GM12878 (cell line): ENCODE results near the gene LCORL.

Experiments used
- POLR2AphosphoS5 ChIP-seq: IDR thresholded peaks from 2 replicates; pipeline ENCODE4 v1.6.1; 2011; ENCODE audit warnings: mild to moderate bottlenecking, low read length, inconsistent platforms
- SIX5 ChIP-seq: IDR thresholded peaks from 2 replicates; pipeline ENCODE4 v1.6.1; 2011; ENCODE audit warnings: mild to moderate bottlenecking, low read depth, low read length, moderate library complexity; ENCODE audit not compliant: severe bottlenecking
- ZSCAN29 ChIP-seq: fragments of 450-650 bp; IDR thresholded peaks from 2 replicates; pipeline ENCODE4 v1.6.1; 2017; ENCODE audit warnings: mild to moderate bottlenecking, moderate library complexity
- TF ChIP-seq, protein P1 (sequence below): IDR thresholded peaks from 2 replicates; pipeline ENCODE4 v1.6.1; 2012; ENCODE audit warnings: low read length, inconsistent platforms
- TF ChIP-seq, protein P2 (sequence below): fragments of 450-650 bp; IDR thresholded peaks from 2 replicates; pipeline ENCODE4 v1.6.1; 2017; ENCODE audit warnings: mild to moderate bottlenecking

DNA sequence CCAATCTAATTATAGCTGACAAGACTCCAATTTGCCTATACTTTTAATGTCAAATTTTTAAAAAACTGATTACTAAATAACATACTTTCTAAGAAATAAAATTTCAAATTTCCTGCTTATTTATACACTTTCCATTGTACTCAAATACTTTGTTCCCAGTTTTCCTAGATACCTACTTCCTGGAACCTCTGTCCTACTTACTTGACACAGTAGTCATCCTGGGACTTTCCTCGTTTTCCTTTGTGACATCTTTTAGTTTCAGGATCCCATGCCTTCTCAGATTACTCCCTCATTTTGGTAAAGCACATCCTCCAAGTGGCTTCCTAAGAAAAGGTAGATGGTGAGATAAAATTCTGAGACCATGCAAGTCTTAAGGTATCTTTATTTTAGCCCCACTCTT is 226.8 kb downstream of the LCORL start:
- no peak for TF ChIP-seq POLR2AphosphoS5
- no peak for TF ChIP-seq SIX5
- TF ChIP-seq, protein P1, sequence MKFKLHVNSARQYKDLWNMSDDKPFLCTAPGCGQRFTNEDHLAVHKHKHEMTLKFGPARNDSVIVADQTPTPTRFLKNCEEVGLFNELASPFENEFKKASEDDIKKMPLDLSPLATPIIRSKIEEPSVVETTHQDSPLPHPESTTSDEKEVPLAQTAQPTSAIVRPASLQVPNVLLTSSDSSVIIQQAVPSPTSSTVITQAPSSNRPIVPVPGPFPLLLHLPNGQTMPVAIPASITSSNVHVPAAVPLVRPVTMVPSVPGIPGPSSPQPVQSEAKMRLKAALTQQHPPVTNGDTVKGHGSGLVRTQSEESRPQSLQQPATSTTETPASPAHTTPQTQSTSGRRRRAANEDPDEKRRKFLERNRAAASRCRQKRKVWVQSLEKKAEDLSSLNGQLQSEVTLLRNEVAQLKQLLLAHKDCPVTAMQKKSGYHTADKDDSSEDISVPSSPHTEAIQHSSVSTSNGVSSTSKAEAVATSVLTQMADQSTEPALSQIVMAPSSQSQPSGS: no peak
- no peak for TF ChIP-seq ZSCAN29
- TF ChIP-seq, protein P2, sequence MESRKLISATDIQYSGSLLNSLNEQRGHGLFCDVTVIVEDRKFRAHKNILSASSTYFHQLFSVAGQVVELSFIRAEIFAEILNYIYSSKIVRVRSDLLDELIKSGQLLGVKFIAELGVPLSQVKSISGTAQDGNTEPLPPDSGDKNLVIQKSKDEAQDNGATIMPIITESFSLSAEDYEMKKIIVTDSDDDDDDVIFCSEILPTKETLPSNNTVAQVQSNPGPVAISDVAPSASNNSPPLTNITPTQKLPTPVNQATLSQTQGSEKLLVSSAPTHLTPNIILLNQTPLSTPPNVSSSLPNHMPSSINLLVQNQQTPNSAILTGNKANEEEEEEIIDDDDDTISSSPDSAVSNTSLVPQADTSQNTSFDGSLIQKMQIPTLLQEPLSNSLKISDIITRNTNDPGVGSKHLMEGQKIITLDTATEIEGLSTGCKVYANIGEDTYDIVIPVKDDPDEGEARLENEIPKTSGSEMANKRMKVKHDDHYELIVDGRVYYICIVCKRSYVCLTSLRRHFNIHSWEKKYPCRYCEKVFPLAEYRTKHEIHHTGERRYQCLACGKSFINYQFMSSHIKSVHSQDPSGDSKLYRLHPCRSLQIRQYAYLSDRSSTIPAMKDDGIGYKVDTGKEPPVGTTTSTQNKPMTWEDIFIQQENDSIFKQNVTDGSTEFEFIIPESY: no peak
